ENCODE data around the gene CDH4.

DNA sequence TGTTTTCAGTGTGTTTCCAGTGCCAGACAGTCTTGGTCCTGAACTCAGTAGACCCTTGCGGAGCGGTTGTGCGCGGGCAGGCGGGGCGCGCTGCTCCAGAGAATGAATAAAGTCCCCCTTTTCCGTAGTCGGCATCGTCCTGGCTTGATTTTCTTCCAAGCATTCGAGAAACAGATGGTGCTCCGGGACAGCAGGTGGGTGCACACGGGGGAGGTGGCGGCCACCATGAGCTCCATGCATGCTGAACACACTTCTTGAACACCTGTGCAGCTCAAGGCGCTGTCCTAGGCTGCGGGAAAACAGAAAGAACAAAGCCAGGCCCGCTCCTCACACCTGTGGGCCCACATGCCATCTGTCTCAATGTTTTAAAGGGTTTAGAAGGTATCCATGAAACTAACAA lies 688.4 kb downstream of the CDH4 start:
- TF ChIP-seq CTCF (IDR thresholded peaks at IDR 0.05; ENCODE audit: extremely low read depth in 1 of 2, insufficient read depth in 1 of 2, low read depth in 1 of 2, low read length in 2 of 2) = no peak
- no peak for TF ChIP-seq POLR2AphosphoS5 (IDR thresholded peaks at IDR 0.05; ENCODE audit: insufficient read depth, low read depth, low read length)
- TF ChIP-seq POLR2A (IDR thresholded peaks at IDR 0.05; ENCODE audit: low read depth, low read length) = no peak
- no peak for TF ChIP-seq EZH2 (IDR thresholded peaks at IDR 0.05; ENCODE audit: borderline replicate concordance, low read depth, low read length, severe bottlenecking)
- TF ChIP-seq, protein P1, sequence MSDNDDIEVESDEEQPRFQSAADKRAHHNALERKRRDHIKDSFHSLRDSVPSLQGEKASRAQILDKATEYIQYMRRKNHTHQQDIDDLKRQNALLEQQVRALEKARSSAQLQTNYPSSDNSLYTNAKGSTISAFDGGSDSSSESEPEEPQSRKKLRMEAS (IDR thresholded peaks at IDR 0.05; ENCODE audit: insufficient read depth, insufficient read length) = no peak

Measured in endothelial cell of umbilical vein (primary cell).